ENCODE data around the gene HOXA7. TPM values are rescaled to one million over a fixed set of nuclear protein-coding genes. Genes with fewer than 3 reads are reported as not detected.

HOXA7 gene
- total RNA-seq, 1 experiment from 2014 or later = not detected

DNA sequence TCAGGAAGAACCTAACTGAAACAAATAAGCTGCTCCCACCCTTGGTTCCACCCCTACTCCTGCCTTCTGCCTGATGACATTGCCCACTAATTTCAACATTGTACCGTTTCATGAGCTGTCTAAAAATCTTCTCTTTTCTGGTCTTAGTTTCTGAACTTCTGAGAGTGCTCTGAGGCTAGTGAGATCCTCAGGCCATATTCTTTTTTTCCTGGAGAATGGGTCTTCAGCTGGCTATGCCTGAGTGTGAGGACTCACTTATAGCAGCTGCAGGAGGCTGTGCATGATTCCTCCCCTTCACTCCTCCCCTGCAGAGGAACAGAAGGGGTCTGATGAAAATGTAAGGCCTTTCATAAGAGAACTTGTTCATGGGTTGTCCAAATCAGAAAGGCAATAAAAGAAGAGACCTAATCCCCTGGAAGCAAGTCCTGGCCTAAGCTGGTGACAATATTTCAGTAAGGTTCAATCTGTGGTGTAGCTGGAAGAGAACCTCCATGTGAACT is 37.0 kb downstream of the HOXA7 start:
- no TSS peak for BruUV-seq (replicated peaks)
- TF ChIP-seq, protein P1, sequence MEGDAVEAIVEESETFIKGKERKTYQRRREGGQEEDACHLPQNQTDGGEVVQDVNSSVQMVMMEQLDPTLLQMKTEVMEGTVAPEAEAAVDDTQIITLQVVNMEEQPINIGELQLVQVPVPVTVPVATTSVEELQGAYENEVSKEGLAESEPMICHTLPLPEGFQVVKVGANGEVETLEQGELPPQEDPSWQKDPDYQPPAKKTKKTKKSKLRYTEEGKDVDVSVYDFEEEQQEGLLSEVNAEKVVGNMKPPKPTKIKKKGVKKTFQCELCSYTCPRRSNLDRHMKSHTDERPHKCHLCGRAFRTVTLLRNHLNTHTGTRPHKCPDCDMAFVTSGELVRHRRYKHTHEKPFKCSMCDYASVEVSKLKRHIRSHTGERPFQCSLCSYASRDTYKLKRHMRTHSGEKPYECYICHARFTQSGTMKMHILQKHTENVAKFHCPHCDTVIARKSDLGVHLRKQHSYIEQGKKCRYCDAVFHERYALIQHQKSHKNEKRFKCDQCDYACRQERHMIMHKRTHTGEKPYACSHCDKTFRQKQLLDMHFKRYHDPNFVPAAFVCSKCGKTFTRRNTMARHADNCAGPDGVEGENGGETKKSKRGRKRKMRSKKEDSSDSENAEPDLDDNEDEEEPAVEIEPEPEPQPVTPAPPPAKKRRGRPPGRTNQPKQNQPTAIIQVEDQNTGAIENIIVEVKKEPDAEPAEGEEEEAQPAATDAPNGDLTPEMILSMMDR (conservative IDR thresholded peaks at IDR 0.05) = no peak
- TF ChIP-seq EZH2 (IDR thresholded peaks at IDR 0.05; ENCODE audit: low read depth) = no peak
- H3K9me2 ChIP-seq (ENCODE audit: insufficient read depth) = no peaks in the 10 kb centered on the region
- no peak overlapping the region for H3K4me3 ChIP-seq
- CTCF ChIA-PET = interaction anchor here (0.6 to 1.0 kb wide), 2 partner anchors 49 to 258 kb away, joined by 3 to 5 read pairs; no protein-coding TSS in a partner anchor
- peaks cover 49% of the 10 kb centered on the region for H3F3A ChIP-seq (ENCODE audit: insufficient read depth, low read depth)
- no peak overlapping the region for H3K4me2 ChIP-seq
- no peak overlapping the region; the same call in 1 of the 2 replicates for H3K27ac ChIP-seq
- no peaks in the 10 kb centered on the region for H4K20me1 ChIP-seq (ENCODE audit: insufficient read depth)
- POLR2A ChIA-PET (ENCODE audit: unreplicated experiment) = interaction anchor here (0.7 kb wide), 1 partner anchor 486 kb away, joined by 3 read pairs; no protein-coding TSS in a partner anchor
- intact Hi-C loops (cut with micrococcal nuclease; ENCODE audit: unreplicated experiment) = loop anchor here (10.0 kb wide), 1 partner anchor 625 kb away; the partner anchor contains the start of gene TAX1BP1
- DNase-seq = no peak
- no peaks in the 10 kb centered on the region for H3K9me3 ChIP-seq (ENCODE audit: insufficient read depth, low read depth)
- no peak overlapping the region for H2AFZ ChIP-seq
- H3K27me3 ChIP-seq (ENCODE audit: insufficient read depth, low read depth) = no peaks in the 10 kb centered on the region
- H3K4me1 ChIP-seq (replicated peaks; ENCODE audit: insufficient read depth) = peaks cover 19% of the 10 kb centered on the region
- H3K36me3 ChIP-seq (ENCODE audit: low read depth) = peaks cover 37% of the 10 kb centered on the region
- peaks cover 44% of the 10 kb centered on the region for H3K79me2 ChIP-seq (ENCODE audit: low read depth)

DNA sequence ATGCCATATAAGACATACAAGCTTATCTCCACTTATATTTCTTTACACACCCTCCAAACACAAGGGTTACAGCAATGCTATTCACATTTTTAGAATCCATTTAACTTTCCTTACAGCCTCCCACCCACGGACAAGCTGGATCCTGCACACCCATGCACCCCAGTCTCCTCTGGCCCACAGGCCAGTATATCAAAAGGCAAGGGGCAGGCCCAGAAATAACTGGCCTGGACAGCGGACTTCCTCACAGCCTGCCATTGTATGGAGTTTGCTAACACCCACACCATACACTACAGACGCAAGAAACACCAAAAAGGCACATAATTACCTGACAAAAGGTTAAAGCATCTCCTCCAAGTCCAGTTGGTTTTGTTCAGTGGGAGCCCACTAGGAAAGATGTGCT is 37.9 kb downstream of the HOXA7 start:
- Histone ChIP-seq H4K20me1 (ENCODE audit: insufficient read depth) (no peaks in the 10 kb centered on the region), H3K79me2 (ENCODE audit: low read depth) (peaks cover 48% of the 10 kb centered on the region), H3K9me3 (ENCODE audit: insufficient read depth, low read depth) (no peaks in the 10 kb centered on the region), H3K27ac (no peak overlapping the region), H3K36me3 (ENCODE audit: low read depth) (peaks cover 37% of the 10 kb centered on the region), H3K27me3 (ENCODE audit: insufficient read depth, low read depth) (no peaks in the 10 kb centered on the region), H3F3A (ENCODE audit: insufficient read depth, low read depth) (peaks cover 53% of the 10 kb centered on the region), H3K4me1 (replicated peaks; ENCODE audit: insufficient read depth) (peaks cover 19% of the 10 kb centered on the region), H3K4me2 (no peak overlapping the region), H3K9me2 (ENCODE audit: insufficient read depth) (no peaks in the 10 kb centered on the region), H3K4me3 (no peak overlapping the region), H2AFZ (no peak overlapping the region)
- no TSS peak for BruUV-seq (replicated peaks)
- intact Hi-C loops (cut with micrococcal nuclease; ENCODE audit: unreplicated experiment) = loop anchor here (10.0 kb wide), 1 partner anchor 626 kb away; the partner anchor contains the start of gene TAX1BP1
- CTCF ChIA-PET = no interaction called here
- TF ChIP-seq, protein P1 (conservative IDR thresholded peaks at IDR 0.05) = no peak
- no peak for TF ChIP-seq EZH2 (IDR thresholded peaks at IDR 0.05; ENCODE audit: low read depth)
- DNase-seq = no peak
- POLR2A ChIA-PET (ENCODE audit: unreplicated experiment) = no interaction called here

DNA sequence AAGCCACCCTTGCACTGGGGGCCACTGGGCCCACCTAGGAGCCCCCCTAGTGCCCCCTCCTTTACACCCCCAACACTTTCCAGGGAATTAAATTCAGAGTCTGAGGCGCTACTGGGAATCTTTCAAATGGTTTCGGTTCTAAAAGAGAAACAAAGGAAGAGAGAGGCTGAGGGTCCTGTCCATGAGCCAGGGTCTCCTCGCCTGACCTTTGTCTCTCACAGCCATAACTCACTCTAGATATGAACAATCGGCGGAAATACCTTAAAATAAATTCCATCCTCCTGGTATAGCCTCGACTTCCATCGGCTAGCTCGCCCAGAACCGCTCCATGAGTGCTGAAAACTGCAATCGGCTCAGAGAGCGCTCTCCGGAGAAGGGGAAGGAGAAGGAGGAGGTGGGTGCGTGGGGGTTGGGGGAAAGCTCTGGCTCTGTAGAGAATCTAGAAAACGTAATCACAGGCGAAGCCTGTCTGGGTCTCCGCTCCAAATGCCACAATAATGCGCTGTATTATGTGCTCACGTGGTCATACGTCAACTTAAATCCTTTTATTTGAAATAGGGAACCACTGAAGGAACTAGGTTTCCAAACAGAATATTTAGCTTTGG is 38.5 kb downstream of the HOXA7 start:
- intact Hi-C loops (cut with micrococcal nuclease; ENCODE audit: unreplicated experiment) = loop anchor here (10.0 kb wide), 1 partner anchor 627 kb away; the partner anchor contains the start of gene TAX1BP1
- H3K36me3 ChIP-seq (ENCODE audit: low read depth) = peaks cover 37% of the 10 kb centered on the region
- no peaks in the 10 kb centered on the region for H4K20me1 ChIP-seq (ENCODE audit: insufficient read depth)
- ChIA-PET POLR2A (ENCODE audit: unreplicated experiment) (no interaction called here), CTCF (no interaction called here)
- H3K4me1 ChIP-seq (replicated peaks; ENCODE audit: insufficient read depth) = peaks cover 19% of the 10 kb centered on the region
- H3K79me2 ChIP-seq (ENCODE audit: low read depth) = peaks cover 54% of the 10 kb centered on the region
- H3K4me2 ChIP-seq = peak overlapping the region; percentile 98
- TF ChIP-seq EZH2 (IDR thresholded peaks at IDR 0.05; ENCODE audit: low read depth) = no peak
- TF ChIP-seq, protein P1 (conservative IDR thresholded peaks at IDR 0.05) = no peak
- no peaks in the 10 kb centered on the region for H3K9me2 ChIP-seq (ENCODE audit: insufficient read depth)
- no peaks in the 10 kb centered on the region for H3K9me3 ChIP-seq (ENCODE audit: insufficient read depth, low read depth)
- BruUV-seq (replicated peaks) = no TSS peak
- no peak overlapping the region for H3K27ac ChIP-seq
- peak overlapping the region; percentile 90; the same call in 1 of the 2 replicates for H3K4me3 ChIP-seq
- H3F3A ChIP-seq (ENCODE audit: insufficient read depth, low read depth) = peaks cover 58% of the 10 kb centered on the region
- H2AFZ ChIP-seq = no peak overlapping the region
- no peak for DNase-seq
- H3K27me3 ChIP-seq (ENCODE audit: insufficient read depth, low read depth) = no peaks in the 10 kb centered on the region
